ENCODE data around the gene PHLDB2. TPM values are rescaled to one million over a fixed set of nuclear protein-coding genes. Genes with fewer than 3 reads are reported as not detected.

PHLDB2 gene
- total RNA-seq, 2 experiments from 2014 or later: 0.61 to 2.1 TPM

DNA sequence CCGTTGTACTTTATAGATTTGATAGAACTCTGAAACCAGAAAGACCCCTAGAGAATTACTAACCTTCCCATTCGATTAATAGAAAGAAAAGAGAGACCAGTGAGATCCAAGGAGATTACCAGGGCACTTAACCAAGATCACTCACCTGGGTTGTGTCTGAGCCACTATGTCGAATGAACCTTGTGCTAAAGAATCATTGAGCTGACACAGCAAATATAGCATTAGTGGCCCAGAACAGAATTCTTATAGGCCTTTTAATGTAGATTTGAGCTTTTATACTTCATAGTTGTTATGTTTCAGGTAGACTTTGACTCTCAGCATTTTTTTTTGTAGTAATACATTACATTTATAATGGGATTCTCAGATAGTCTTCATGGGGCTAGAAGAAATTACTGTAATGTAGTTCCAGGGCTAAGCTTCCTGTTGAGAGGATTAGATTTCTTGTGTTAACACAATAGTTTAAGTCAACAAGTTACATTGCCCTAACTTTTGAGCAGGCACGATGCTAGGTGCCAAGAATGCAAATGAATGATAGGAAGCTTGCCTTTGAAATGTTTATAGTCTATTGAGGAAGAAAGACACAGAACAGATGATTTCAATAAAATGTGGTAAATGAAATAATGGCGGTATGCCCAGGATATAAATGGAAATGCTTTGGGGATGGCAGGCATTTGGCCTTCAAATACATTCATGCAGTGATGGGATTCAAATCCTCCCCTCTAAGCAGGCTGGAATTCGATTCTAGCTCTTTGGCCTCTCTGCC is 95.3 kb downstream of the PHLDB2 start:
- no TSS peak for BruUV-seq (replicated peaks)
- intact Hi-C loops (cut with micrococcal nuclease; ENCODE audit: unreplicated experiment): no loop called here
- H3K4me2 ChIP-seq (ENCODE audit: low read length): no peak overlapping the region

DNA sequence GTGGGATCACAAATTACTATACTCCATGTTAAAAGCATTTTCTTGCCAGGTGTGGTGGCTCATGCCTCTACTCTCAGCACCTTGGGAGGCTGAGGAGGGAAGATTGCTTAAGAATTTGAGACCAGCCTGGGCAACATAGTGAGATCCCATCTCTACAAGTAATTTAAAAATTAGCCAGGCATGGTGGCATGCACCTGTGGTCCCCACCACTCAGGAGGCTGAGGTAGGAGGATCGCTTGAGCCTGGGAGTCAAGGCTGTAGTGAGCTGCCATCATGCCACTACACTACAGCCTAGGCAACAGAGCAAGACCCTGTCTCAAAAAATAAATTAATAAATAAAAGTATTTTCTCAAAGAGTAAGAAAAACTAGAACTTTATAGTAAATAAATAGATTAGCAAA is 96.8 kb downstream of the PHLDB2 start:
- Histone ChIP-seq H4K20me1 (ENCODE audit: insufficient read depth, low read length) (no peaks in the 10 kb centered on the region), H3K4me2 (ENCODE audit: low read length) (no peak overlapping the region), H3K4me1 (ENCODE audit: insufficient read depth, low read length, poor library complexity, severe bottlenecking) (no peaks in the 10 kb centered on the region), H3K27ac (ENCODE audit: low read depth, low read length, poor library complexity, severe bottlenecking) (no peak overlapping the region), H3K36me3 (ENCODE audit: insufficient read depth, low read length) (no peaks in the 10 kb centered on the region), H3K79me2 (ENCODE audit: insufficient read depth, low read depth, low read length) (no peaks in the 10 kb centered on the region), H3K9me2 (ENCODE audit: insufficient read depth, low read length) (no peaks in the 10 kb centered on the region), H2AFZ (ENCODE audit: low read length) (no peak overlapping the region), H3K9me3 (ENCODE audit: low read length) (no peaks in the 10 kb centered on the region), H3K4me3 (ENCODE audit: low read depth, low read length, poor library complexity, severe bottlenecking) (no peak overlapping the region)
- ChIA-PET POLR2A (interaction anchor here (1.0 to 1.1 kb wide), 2 partner anchors 15 to 19 kb away, joined by 3 to 4 read pairs; no protein-coding TSS in a partner anchor), CTCF (ENCODE audit: unreplicated experiment) (no interaction called here)
- no peak for DNase-seq (ENCODE audit: low spot score)
- intact Hi-C loops (cut with micrococcal nuclease; ENCODE audit: unreplicated experiment): no loop called here
- TF ChIP-seq, protein P1, sequence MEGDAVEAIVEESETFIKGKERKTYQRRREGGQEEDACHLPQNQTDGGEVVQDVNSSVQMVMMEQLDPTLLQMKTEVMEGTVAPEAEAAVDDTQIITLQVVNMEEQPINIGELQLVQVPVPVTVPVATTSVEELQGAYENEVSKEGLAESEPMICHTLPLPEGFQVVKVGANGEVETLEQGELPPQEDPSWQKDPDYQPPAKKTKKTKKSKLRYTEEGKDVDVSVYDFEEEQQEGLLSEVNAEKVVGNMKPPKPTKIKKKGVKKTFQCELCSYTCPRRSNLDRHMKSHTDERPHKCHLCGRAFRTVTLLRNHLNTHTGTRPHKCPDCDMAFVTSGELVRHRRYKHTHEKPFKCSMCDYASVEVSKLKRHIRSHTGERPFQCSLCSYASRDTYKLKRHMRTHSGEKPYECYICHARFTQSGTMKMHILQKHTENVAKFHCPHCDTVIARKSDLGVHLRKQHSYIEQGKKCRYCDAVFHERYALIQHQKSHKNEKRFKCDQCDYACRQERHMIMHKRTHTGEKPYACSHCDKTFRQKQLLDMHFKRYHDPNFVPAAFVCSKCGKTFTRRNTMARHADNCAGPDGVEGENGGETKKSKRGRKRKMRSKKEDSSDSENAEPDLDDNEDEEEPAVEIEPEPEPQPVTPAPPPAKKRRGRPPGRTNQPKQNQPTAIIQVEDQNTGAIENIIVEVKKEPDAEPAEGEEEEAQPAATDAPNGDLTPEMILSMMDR (conservative IDR thresholded peaks at IDR 0.05; ENCODE audit: low read length): no peak
- no peak for TF ChIP-seq EZH2phosphoT487 (IDR thresholded peaks at IDR 0.05; ENCODE audit: borderline replicate concordance, low read depth, low read length)
- BruUV-seq (replicated peaks): no TSS peak

More for the DNA sequence above, 95.3 kb downstream of the PHLDB2 start:
- Histone ChIP-seq H3K4me3 (ENCODE audit: low read depth, low read length, poor library complexity, severe bottlenecking) (no peak overlapping the region), H3K27ac (ENCODE audit: low read depth, low read length, poor library complexity, severe bottlenecking) (no peak overlapping the region), H2AFZ (ENCODE audit: low read length) (no peak overlapping the region), H3K9me3 (ENCODE audit: low read length) (no peaks in the 10 kb centered on the region), H3K79me2 (ENCODE audit: insufficient read depth, low read depth, low read length) (no peaks in the 10 kb centered on the region), H3K9me2 (ENCODE audit: insufficient read depth, low read length) (no peaks in the 10 kb centered on the region), H4K20me1 (ENCODE audit: insufficient read depth, low read length) (no peaks in the 10 kb centered on the region), H3K36me3 (ENCODE audit: insufficient read depth, low read length) (no peaks in the 10 kb centered on the region), H3K4me1 (ENCODE audit: insufficient read depth, low read length, poor library complexity, severe bottlenecking) (no peaks in the 10 kb centered on the region)
- no peak for DNase-seq (ENCODE audit: low spot score)
- TF ChIP-seq EZH2phosphoT487 (IDR thresholded peaks at IDR 0.05; ENCODE audit: borderline replicate concordance, low read depth, low read length): no peak
- TF ChIP-seq, protein P1 (conservative IDR thresholded peaks at IDR 0.05; ENCODE audit: low read length): no peak
- ChIA-PET CTCF (ENCODE audit: unreplicated experiment) (no interaction called here), POLR2A (interaction anchor here (0.5 to 0.6 kb wide), 2 partner anchors 13 to 113 kb away, joined by 3 read pairs; no protein-coding TSS in a partner anchor)

DNA sequence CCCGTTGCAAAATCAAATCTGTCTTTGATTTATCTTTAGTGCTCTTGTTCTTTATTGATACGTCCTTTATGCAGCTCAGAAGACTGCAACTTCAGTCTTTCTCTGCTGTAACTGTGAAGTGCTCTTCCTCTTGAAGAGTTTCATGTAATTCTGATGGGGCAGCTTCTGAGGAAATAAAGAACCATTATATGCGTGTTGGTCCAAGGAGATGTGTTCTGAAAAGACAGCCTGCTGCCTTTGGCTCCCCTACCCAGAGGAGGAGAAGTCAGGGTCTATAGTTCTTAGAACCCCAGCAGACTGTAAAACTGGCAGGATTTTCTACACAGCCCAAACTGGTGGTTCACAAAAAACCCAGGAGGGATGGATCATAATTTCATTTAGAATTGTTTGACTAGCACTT is 97.4 kb downstream of the PHLDB2 start:
- ChIA-PET CTCF (ENCODE audit: unreplicated experiment) (no interaction called here), POLR2A (interaction anchor here (1.1 kb wide), 1 partner anchor 20 kb away, joined by 3 read pairs; no protein-coding TSS in a partner anchor)
- BruUV-seq (replicated peaks): no TSS peak
- DNase-seq (ENCODE audit: low spot score): no peak
- no peaks in the 10 kb centered on the region for H4K20me1 ChIP-seq (ENCODE audit: insufficient read depth, low read length)
- H3K4me2 ChIP-seq (ENCODE audit: low read length): no peak overlapping the region
- intact Hi-C loops (cut with micrococcal nuclease; ENCODE audit: unreplicated experiment): no loop called here
- no peak overlapping the region for H2AFZ ChIP-seq (ENCODE audit: low read length)
- H3K4me3 ChIP-seq (ENCODE audit: low read depth, low read length, poor library complexity, severe bottlenecking): no peak overlapping the region
- no peak for TF ChIP-seq EZH2phosphoT487 (IDR thresholded peaks at IDR 0.05; ENCODE audit: borderline replicate concordance, low read depth, low read length)
- TF ChIP-seq, protein P1 (conservative IDR thresholded peaks at IDR 0.05; ENCODE audit: low read length): no peak
- no peaks in the 10 kb centered on the region for H3K79me2 ChIP-seq (ENCODE audit: insufficient read depth, low read depth, low read length)
- H3K9me2 ChIP-seq (ENCODE audit: insufficient read depth, low read length): no peaks in the 10 kb centered on the region
- H3K36me3 ChIP-seq (ENCODE audit: insufficient read depth, low read length): no peaks in the 10 kb centered on the region
- H3K9me3 ChIP-seq (ENCODE audit: low read length): no peaks in the 10 kb centered on the region
- H3K27ac ChIP-seq (ENCODE audit: low read depth, low read length, poor library complexity, severe bottlenecking): no peak overlapping the region
- H3K4me1 ChIP-seq (ENCODE audit: insufficient read depth, low read length, poor library complexity, severe bottlenecking): no peaks in the 10 kb centered on the region

Measured in OCI-LY7 (cell line).